Measurements from ENCODE around the gene MPC1L. TPM values are rescaled to one million over a fixed set of nuclear protein-coding genes. Genes with fewer than 3 reads are reported as not detected.

MPC1L gene
- total RNA-seq, 1 experiment from 2014 or later = not detected

DNA sequence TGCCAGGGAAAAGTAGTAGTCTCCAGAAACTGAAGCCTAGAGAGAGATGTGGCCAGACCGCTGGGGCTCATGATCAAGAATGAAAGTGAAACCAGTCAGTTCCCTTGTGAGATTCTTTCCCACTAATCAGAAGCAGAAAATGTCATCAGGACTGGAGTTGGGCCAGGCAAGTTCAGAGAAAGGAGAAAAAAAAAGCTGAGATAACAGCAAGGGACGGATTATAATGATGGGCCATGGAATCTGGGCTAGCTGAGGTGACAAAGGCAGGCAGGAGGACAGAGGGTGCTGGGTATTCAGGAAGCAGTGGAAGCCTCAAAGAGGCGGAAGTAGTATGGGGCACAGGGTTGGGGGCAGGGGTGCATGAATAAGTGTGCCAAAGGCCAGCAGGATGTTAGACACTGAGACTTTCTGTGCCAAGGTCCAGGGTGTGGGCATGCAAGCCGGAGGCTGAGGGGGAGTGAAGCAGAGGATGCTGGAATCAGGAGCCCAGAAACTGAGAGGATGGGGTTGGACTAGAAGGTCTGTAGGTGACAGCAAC lies 21.7 kb downstream of the MPC1L start:
- intact Hi-C loops (cut with micrococcal nuclease; ENCODE audit: unreplicated experiment) = no loop called here
- no peaks in the 10 kb centered on the region for H3K27me3 ChIP-seq (ENCODE audit: control insufficient read depth, insufficient read depth, low read length)
- ChIA-PET POLR2A (no interaction called here), CTCF (no interaction called here)
- H3K4me3 ChIP-seq (ENCODE audit: low read depth in 2 of 2, low read length in 2 of 2) = peak overlapping the region; percentile 30 to 52
- H3K4me1 ChIP-seq (ENCODE audit: control insufficient read depth, insufficient read depth, low read length) = no peaks in the 10 kb centered on the region
- no peaks in the 10 kb centered on the region for H3K36me3 ChIP-seq (ENCODE audit: control insufficient read depth, insufficient read depth, low read length)
- peak overlapping the region; percentile 77 for H3K27ac ChIP-seq (ENCODE audit: low read length)
- in situ Hi-C loops (cut with HindIII; ENCODE audit: low pct_unique_long_range_greater_than_20kb, low sequenced_read_pairs) = no loop called here
- TF ChIP-seq TCF7L2 (IDR thresholded peaks at IDR 0.05; ENCODE audit: low read depth, low read length) (no peak), CTCF (IDR thresholded peaks at IDR 0.05) (no peak), SIN3A (IDR thresholded peaks at IDR 0.05; ENCODE audit: borderline replicate concordance, insufficient read depth, low read depth, low read length) (no peak), POLR2AphosphoS5 (IDR thresholded peaks at IDR 0.05; ENCODE audit: low read depth, low read length) (no peak)
- TF ChIP-seq, protein P1, sequence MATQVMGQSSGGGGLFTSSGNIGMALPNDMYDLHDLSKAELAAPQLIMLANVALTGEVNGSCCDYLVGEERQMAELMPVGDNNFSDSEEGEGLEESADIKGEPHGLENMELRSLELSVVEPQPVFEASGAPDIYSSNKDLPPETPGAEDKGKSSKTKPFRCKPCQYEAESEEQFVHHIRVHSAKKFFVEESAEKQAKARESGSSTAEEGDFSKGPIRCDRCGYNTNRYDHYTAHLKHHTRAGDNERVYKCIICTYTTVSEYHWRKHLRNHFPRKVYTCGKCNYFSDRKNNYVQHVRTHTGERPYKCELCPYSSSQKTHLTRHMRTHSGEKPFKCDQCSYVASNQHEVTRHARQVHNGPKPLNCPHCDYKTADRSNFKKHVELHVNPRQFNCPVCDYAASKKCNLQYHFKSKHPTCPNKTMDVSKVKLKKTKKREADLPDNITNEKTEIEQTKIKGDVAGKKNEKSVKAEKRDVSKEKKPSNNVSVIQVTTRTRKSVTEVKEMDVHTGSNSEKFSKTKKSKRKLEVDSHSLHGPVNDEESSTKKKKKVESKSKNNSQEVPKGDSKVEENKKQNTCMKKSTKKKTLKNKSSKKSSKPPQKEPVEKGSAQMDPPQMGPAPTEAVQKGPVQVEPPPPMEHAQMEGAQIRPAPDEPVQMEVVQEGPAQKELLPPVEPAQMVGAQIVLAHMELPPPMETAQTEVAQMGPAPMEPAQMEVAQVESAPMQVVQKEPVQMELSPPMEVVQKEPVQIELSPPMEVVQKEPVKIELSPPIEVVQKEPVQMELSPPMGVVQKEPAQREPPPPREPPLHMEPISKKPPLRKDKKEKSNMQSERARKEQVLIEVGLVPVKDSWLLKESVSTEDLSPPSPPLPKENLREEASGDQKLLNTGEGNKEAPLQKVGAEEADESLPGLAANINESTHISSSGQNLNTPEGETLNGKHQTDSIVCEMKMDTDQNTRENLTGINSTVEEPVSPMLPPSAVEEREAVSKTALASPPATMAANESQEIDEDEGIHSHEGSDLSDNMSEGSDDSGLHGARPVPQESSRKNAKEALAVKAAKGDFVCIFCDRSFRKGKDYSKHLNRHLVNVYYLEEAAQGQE (IDR thresholded peaks at IDR 0.05; ENCODE audit: insufficient read depth in 1 of 2, low read depth in 2 of 2, low read length in 1 of 2) = no peak
- DNase-seq (ENCODE audit: low read depth, low spot score) (no peak), ATAC-seq (peak; percentile 78)
- no TSS peak for BruUV-seq (replicated peaks)
- H3K9me3 ChIP-seq (ENCODE audit: control insufficient read depth, insufficient read depth, low read depth, low read length) = no peaks in the 10 kb centered on the region

GRCh38 chrX:40646489-40647306 lies 23.5 kb downstream of the MPC1L start:
- BruUV-seq (replicated peaks) = no TSS peak
- TF ChIP-seq SIN3A (IDR thresholded peaks at IDR 0.05; ENCODE audit: borderline replicate concordance, insufficient read depth, low read depth, low read length) (no peak), POLR2AphosphoS5 (IDR thresholded peaks at IDR 0.05; ENCODE audit: low read depth, low read length) (no peak), TCF7L2 (IDR thresholded peaks at IDR 0.05; ENCODE audit: low read depth, low read length) (no peak), CTCF (IDR thresholded peaks at IDR 0.05) (no peak)
- TF ChIP-seq, protein P1 (IDR thresholded peaks at IDR 0.05; ENCODE audit: insufficient read depth in 1 of 2, low read depth in 2 of 2, low read length in 1 of 2) = no peak
- H3K4me3 ChIP-seq (ENCODE audit: low read depth in 2 of 2, low read length in 2 of 2) = peak overlapping the region; percentile 66 to 67
- POLR2A ChIA-PET = no interaction called here
- no peaks in the 10 kb centered on the region for H3K9me3 ChIP-seq (ENCODE audit: control insufficient read depth, insufficient read depth, low read depth, low read length)
- H3K27me3 ChIP-seq (ENCODE audit: control insufficient read depth, insufficient read depth, low read length) = no peaks in the 10 kb centered on the region
- H3K27ac ChIP-seq (ENCODE audit: low read length) = peak overlapping the region; percentile 73
- in situ Hi-C loops (cut with HindIII; ENCODE audit: low pct_unique_long_range_greater_than_20kb, low sequenced_read_pairs) (no loop called here), intact Hi-C loops (cut with micrococcal nuclease; ENCODE audit: unreplicated experiment) (no loop called here)
- DNase-seq (ENCODE audit: low read depth, low spot score) (no peak), ATAC-seq (peak; percentile 44; the same call in 1 of the 2 replicates)
- CTCF ChIA-PET = interaction anchor here (0.7 kb wide), 1 partner anchor 103 kb away, joined by 4 read pairs; no protein-coding TSS in a partner anchor
- no peaks in the 10 kb centered on the region for H3K36me3 ChIP-seq (ENCODE audit: control insufficient read depth, insufficient read depth, low read length)
- no peaks in the 10 kb centered on the region for H3K4me1 ChIP-seq (ENCODE audit: control insufficient read depth, insufficient read depth, low read length)
